BJ (cell line): ENCODE data around the gene CD3E. TPM values are rescaled to one million over a fixed set of nuclear protein-coding genes. Genes with fewer than 3 reads are reported as not detected.

Experiments
- CTCF ChIA-PET: fragments of 350-600 bp; formaldehyde crosslinking; extraction: SDS; loops from one replicate; lab custom pipeline; 2021; ENCODE audit warnings: antibody characterized with exemption, inconsistent platforms; lab: Yijun Ruan, JAX
- POLR2A ChIA-PET: fragments of 300-600 bp; sonication (Branson Sonifier 250); formaldehyde crosslinking; extraction: SDS; loops from one replicate; lab custom pipeline; 2021; ENCODE audit warnings: antibody characterized with exemption; lab: Charles Lee
- DNase-seq: peaks from one replicate; pipeline ENCODE4 v3.0.0-alpha.2; 2011; ENCODE audit warnings: low read depth
- H3K27me3 ChIP-seq: 2 replicates; pipeline ENCODE4 v1.6.0; 2011; ENCODE audit warnings: low read length; ENCODE audit not compliant: control insufficient read depth, insufficient read depth
- H3K36me3 ChIP-seq: 2 replicates; pipeline ENCODE4 v1.5.1; 2011; ENCODE audit warnings: low read length; ENCODE audit not compliant: control insufficient read depth, insufficient read depth
- H3K4me3 ChIP-seq: 2 replicates; pipeline ENCODE4 v1.5.1; 2011; ENCODE audit warnings: low read depth, mild to moderate bottlenecking, control low read depth, low read length
- polyA minus RNA-seq: library from RNA; depleted of rRNA, polyadenylated mRNA; stranded (reverse); fragments of >200 nt; gene quantifications from 2 replicates; pipeline ENCODE4 v1.2.3, GENCODE V29; 2011; rRNA and poly(A)+ RNA removed
- polyA plus RNA-seq: library from polyadenylated mRNA; depleted of rRNA; stranded (reverse); fragments of >200 nt; gene quantifications from 2 replicates; pipeline ENCODE4 v1.2.3, GENCODE V29; 2011; rRNA removed
- TF ChIP-seq, protein P1 (sequence below): IDR thresholded peaks from 2 replicates; pipeline ENCODE4 v1.5.1; 2011; ENCODE audit warnings: low read depth, mild to moderate bottlenecking, control low read depth, inconsistent platforms, low read length, moderate library complexity; ENCODE audit not compliant: insufficient read depth

Gene CD3E
- polyA plus RNA-seq (not detected in 2 replicates), polyA minus RNA-seq (not detected in 2 replicates)

GRCh38 chr11:118304568-118305248 lies at the start of gene CD3E:
Gene CD3E (plus strand): TSS chr11:118304730. CDS start chr11:118304953, 223 bp downstream.
- Histone ChIP-seq H3K27me3 (peaks cover under 1% of the 10 kb centered on the region), H3K4me3 (no peak within 1 kb of the TSS), H3K36me3 (no peaks in the 10 kb centered on the region)
- TF ChIP-seq, protein P1, sequence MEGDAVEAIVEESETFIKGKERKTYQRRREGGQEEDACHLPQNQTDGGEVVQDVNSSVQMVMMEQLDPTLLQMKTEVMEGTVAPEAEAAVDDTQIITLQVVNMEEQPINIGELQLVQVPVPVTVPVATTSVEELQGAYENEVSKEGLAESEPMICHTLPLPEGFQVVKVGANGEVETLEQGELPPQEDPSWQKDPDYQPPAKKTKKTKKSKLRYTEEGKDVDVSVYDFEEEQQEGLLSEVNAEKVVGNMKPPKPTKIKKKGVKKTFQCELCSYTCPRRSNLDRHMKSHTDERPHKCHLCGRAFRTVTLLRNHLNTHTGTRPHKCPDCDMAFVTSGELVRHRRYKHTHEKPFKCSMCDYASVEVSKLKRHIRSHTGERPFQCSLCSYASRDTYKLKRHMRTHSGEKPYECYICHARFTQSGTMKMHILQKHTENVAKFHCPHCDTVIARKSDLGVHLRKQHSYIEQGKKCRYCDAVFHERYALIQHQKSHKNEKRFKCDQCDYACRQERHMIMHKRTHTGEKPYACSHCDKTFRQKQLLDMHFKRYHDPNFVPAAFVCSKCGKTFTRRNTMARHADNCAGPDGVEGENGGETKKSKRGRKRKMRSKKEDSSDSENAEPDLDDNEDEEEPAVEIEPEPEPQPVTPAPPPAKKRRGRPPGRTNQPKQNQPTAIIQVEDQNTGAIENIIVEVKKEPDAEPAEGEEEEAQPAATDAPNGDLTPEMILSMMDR, result no peak
- ChIA-PET CTCF (interaction anchor here (0.7 kb wide), 1 partner anchor 47 kb away, joined by 3 read pairs; no protein-coding TSS in a partner anchor), POLR2A (no interaction called here)
- DNase-seq, result no peak

DNA sequence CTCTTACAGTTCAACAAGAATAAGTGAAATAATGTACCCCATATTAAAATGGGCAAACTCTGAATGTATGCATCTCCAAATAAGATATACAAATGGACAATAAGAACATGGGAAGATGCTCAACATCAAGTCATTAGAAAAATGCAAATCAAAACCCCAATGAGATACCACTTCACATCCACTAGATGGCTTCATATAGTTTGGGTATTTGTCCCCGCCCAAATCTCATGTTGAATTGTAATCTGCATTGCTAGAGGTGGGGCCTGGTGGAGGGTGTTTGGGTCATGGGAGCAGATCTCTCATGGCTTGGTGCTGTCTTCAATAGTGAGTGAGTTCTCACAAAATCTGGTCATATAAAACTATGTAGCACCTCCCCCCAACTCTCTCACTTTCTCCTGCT lies 46.1 kb upstream of the CD3E start:
- H3K36me3 ChIP-seq, result no peaks in the 10 kb centered on the region
- no peak for DNase-seq
- POLR2A ChIA-PET, result no interaction called here
- H3K4me3 ChIP-seq, result no peak overlapping the region
- peaks cover 9% of the 10 kb centered on the region for H3K27me3 ChIP-seq
- TF ChIP-seq, protein P1, result no peak
- CTCF ChIA-PET, result no interaction called here

DNA sequence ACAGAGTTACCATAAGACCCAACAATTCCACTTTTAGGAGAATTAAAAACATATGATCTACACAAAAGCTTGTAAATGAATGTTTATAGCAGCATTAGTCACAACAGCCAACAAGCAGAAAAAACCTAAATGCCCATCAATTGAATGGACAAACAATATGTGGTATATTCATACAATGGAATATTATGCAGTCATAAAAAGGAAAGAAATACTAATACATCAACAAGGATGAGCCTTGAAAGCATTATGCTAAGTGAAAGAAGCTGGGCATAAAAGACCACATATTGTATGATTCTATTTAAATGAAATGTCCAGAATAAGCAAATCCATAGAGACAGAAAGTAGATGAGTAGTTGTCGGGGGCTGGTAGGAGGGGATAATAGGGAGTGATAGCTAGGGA lies 45.4 kb upstream of the CD3E start:
- TF ChIP-seq, protein P1, result no peak
- DNase-seq, result no peak
- H3K4me3 ChIP-seq, result no peak overlapping the region
- ChIA-PET CTCF (no interaction called here), POLR2A (no interaction called here)
- H3K36me3 ChIP-seq, result no peaks in the 10 kb centered on the region
- peaks cover 14% of the 10 kb centered on the region for H3K27me3 ChIP-seq

- TF ChIP-seq, protein P1, result no peak
- Histone ChIP-seq H3K27me3 (peaks cover 21% of the 10 kb centered on the region), H3K36me3 (no peaks in the 10 kb centered on the region), H3K4me3 (no peak overlapping the region)
- ChIA-PET POLR2A (no interaction called here), CTCF (no interaction called here)
- DNase-seq, result no peak
These were observed 44.2 kb upstream of the CD3E start for GRCh38 chr11:118260353-118260752.

DNA sequence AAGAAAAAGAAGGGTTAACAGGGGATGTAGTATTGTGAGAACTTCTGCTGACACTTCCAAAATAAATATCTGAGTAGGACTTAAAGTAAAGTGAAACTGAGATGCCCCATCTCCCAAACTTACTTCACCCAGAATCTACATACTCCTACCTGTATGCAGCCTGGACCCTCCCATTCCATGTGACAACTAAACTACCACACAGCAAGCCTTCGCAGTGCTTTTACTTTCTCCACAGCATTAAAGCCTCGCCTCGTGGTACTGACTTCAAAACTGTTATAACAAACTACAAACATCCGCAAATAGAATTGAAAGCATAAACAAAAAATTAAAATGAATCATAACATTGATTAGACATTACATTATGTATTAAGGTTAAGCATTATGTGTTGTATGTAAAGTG lies 41.4 kb upstream of the CD3E start:
- no peak for DNase-seq
- TF ChIP-seq, protein P1, result no peak
- ChIA-PET CTCF (no interaction called here), POLR2A (no interaction called here)
- Histone ChIP-seq H3K36me3 (no peaks in the 10 kb centered on the region), H3K27me3 (peaks cover 32% of the 10 kb centered on the region), H3K4me3 (no peak overlapping the region)
